GM18508 (cell line): ENCODE data around the gene TSPOAP1.

ENCODE experiments used
- ATAC-seq: cut with Tn5 transposase; IDR thresholded peaks from one replicate; pipeline ENCODE4 v1.9.1; 2021; ENCODE audit warnings: moderate number of reproducible peaks; ENCODE audit not compliant: insufficient read depth, unreplicated experiment

TSPOAP1 gene

GRCh38 chr17:58307468-58308172, 21.0 kb downstream of the TSPOAP1 start:
- no peak for ATAC-seq

GRCh38 chr17:58306131-58306951, 22.3 kb downstream of the TSPOAP1 start:
- ATAC-seq: no peak

- no peak for ATAC-seq
These were observed 23.0 kb downstream of the TSPOAP1 start for GRCh38 chr17:58305626-58306025.

- ATAC-seq: no peak
These were observed 23.7 kb downstream of the TSPOAP1 start for GRCh38 chr17:58304750-58305486.

GRCh38 chr17:58303971-58304749, 24.4 kb downstream of the TSPOAP1 start:
- no peak for ATAC-seq

GRCh38 chr17:58302919-58303585, 25.5 kb downstream of the TSPOAP1 start:
- ATAC-seq: no peak

GRCh38 chr17:58302171-58302918, 26.2 kb downstream of the TSPOAP1 start:
- no peak for ATAC-seq

GRCh38 chr17:58301504-58302150, 27.0 kb downstream of the TSPOAP1 start:
- ATAC-seq: no peak

- ATAC-seq: no peak
These were observed 28.3 kb downstream of the TSPOAP1 start for GRCh38 chr17:58300336-58300735.

- ATAC-seq: no peak
These were observed 34.6 kb downstream of the TSPOAP1 start for GRCh38 chr17:58294034-58294433.

GRCh38 chr17:58291246-58291645, 37.3 kb downstream of the TSPOAP1 start:
- no peak for ATAC-seq

- ATAC-seq: no peak
These were observed 38.7 kb downstream of the TSPOAP1 start for GRCh38 chr17:58289869-58290268.

GRCh38 chr17:58285422-58285810, 43.2 kb downstream of the TSPOAP1 start:
- no peak for ATAC-seq

GRCh38 chr17:58284613-58285421, 43.8 kb downstream of the TSPOAP1 start:
- no peak for ATAC-seq

- ATAC-seq: no peak
These were observed 44.7 kb downstream of the TSPOAP1 start for GRCh38 chr17:58283674-58284612.

GRCh38 chr17:58282442-58282841, 46.2 kb downstream of the TSPOAP1 start:
- no peak for ATAC-seq
